Measurements from ENCODE around the gene CD69.

The CD69 gene

GRCh38 chr12:9781360-9781759 lies 20.7 kb upstream of the CD69 start:
- no peak for DNase-seq (ENCODE audit: low read depth, low spot score)

GRCh38 chr12:9779209-9779608 lies 18.5 kb upstream of the CD69 start:
- no peak for DNase-seq (ENCODE audit: low read depth, low spot score)

- DNase-seq (ENCODE audit: low read depth, low spot score): no peak
These were observed 16.1 kb upstream of the CD69 start for GRCh38 chr12:9776781-9777180.

GRCh38 chr12:9773216-9773877 lies 12.6 kb upstream of the CD69 start:
- DNase-seq (ENCODE audit: low read depth, low spot score): no peak

GRCh38 chr12:9763025-9763424 lies 2.3 kb upstream of the CD69 start:
- DNase-seq (ENCODE audit: low read depth, low spot score): no peak

GRCh38 chr12:9762369-9762768 lies 1.7 kb upstream of the CD69 start:
- no peak for DNase-seq (ENCODE audit: low read depth, low spot score)

- no peak for DNase-seq (ENCODE audit: low read depth, low spot score)
These were observed 699 bp upstream of the CD69 start for GRCh38 chr12:9761419-9761781.

- DNase-seq (ENCODE audit: low read depth, low spot score): no peak
These were observed 581 bp downstream of the CD69 start for GRCh38 chr12:9760120-9760519.

GRCh38 chr12:9759694-9760093 lies 1.0 kb downstream of the CD69 start:
- no peak for DNase-seq (ENCODE audit: low read depth, low spot score)

- DNase-seq (ENCODE audit: low read depth, low spot score): no peak
These were observed 2.6 kb downstream of the CD69 start for GRCh38 chr12:9758119-9758518.

GRCh38 chr12:9757433-9758025 lies 3.2 kb downstream of the CD69 start:
- no peak for DNase-seq (ENCODE audit: low read depth, low spot score)

GRCh38 chr12:9756706-9757105 lies 4.0 kb downstream of the CD69 start:
- no peak for DNase-seq (ENCODE audit: low read depth, low spot score)

- no peak for DNase-seq (ENCODE audit: low read depth, low spot score)
These were observed 4.5 kb downstream of the CD69 start for GRCh38 chr12:9756170-9756569.

- no peak for DNase-seq (ENCODE audit: low read depth, low spot score)
These were observed 5.1 kb downstream of the CD69 start for GRCh38 chr12:9755567-9755966.

- no peak for DNase-seq (ENCODE audit: low read depth, low spot score)
These were observed 5.7 kb downstream of the CD69 start for GRCh38 chr12:9755035-9755434.

- no peak for DNase-seq (ENCODE audit: low read depth, low spot score)
These were observed 6.4 kb downstream of the CD69 start for GRCh38 chr12:9754099-9754927.

GRCh38 chr12:9753498-9753897 lies 7.2 kb downstream of the CD69 start:
- no peak for DNase-seq (ENCODE audit: low read depth, low spot score)

- no peak for DNase-seq (ENCODE audit: low read depth, low spot score)
These were observed 7.6 kb downstream of the CD69 start for GRCh38 chr12:9753073-9753472.

GRCh38 chr12:9752145-9752933 lies 8.4 kb downstream of the CD69 start:
- no peak for DNase-seq (ENCODE audit: low read depth, low spot score)

GRCh38 chr12:9751204-9752144 lies 9.2 kb downstream of the CD69 start:
- no peak for DNase-seq (ENCODE audit: low read depth, low spot score)
